ENCODE measurements around the gene MOV10. TPM values are rescaled to one million over a fixed set of nuclear protein-coding genes. Genes with fewer than 3 reads are reported as not detected.

Gene MOV10
- total RNA-seq (62.5 TPM), polyA plus RNA-seq (ENCODE audit: insufficient read depth, low read depth, low replicate concordance) (60.6 TPM)
- long read RNA-seq, donor 1, partial matches to known transcripts, result 65 of 122 reads
- long read RNA-seq, donor 1, other reads (novel, unspliced or antisense), result 55 of 122 reads
- long read RNA-seq, donor 2, partial matches to known transcripts, result 87 of 132 reads
- long read RNA-seq, donor 2, other reads (novel, unspliced or antisense), result 38 of 132 reads
- long read RNA-seq, donor 3, partial matches to known transcripts, result 48 of 209 reads
- long read RNA-seq, donor 3, other reads (novel, unspliced or antisense), result 157 of 209 reads
- long read RNA-seq, donor 4, partial matches to known transcripts, result 96 of 200 reads
- long read RNA-seq, donor 4, other reads (novel, unspliced or antisense), result 94 of 200 reads
- long read RNA-seq, donor 5, partial matches to known transcripts, result 0 of 9 reads
- long read RNA-seq, donor 5, other reads (novel, unspliced or antisense), result 9 of 9 reads
- long read RNA-seq, donor 6, partial matches to known transcripts, result 0 of 1 reads
- long read RNA-seq, donor 6, other reads (novel, unspliced or antisense), result 0 of 1 reads
- long read RNA-seq, donor 7, partial matches to known transcripts, result 16 of 31 reads
- long read RNA-seq, donor 7, other reads (novel, unspliced or antisense), result 8 of 31 reads
- long read RNA-seq, donor 8, partial matches to known transcripts, result 71 of 163 reads
- long read RNA-seq, donor 8, other reads (novel, unspliced or antisense), result 90 of 163 reads
- long read RNA-seq, donor 9, partial matches to known transcripts, result 0 of 2 reads
- long read RNA-seq, donor 9, other reads (novel, unspliced or antisense), result 0 of 2 reads
- long read RNA-seq, donor 10, partial matches to known transcripts, result 121 of 193 reads
- long read RNA-seq, donor 10, other reads (novel, unspliced or antisense), result 69 of 193 reads

- Histone ChIP-seq H3K9ac (ENCODE audit: low read length in 3 of 3) (peak within 1 kb of the TSS; percentile 86 to 88 (median 87)), H3K36me3 (ENCODE audit: control insufficient read depth in 2 of 3, insufficient read depth in 3 of 3, low read length in 3 of 3) (peaks cover 0 to 14% (median 6%) of the 10 kb centered on the region in 3 donors), H3K9me3 (ENCODE audit: control insufficient read depth in 2 of 3, insufficient read depth in 1 of 3, low read length in 3 of 3) (no peaks in the 10 kb centered on the region), H3K27ac (ENCODE audit: low read depth in 2 of 2, low read length in 2 of 2) (peak within 1 kb of the TSS; percentile 91 to 96), H3K27me3 (ENCODE audit: control insufficient read depth, insufficient read depth, low read length) (no peaks in the 10 kb centered on the region), H3K4me3 (ENCODE audit: low read length in 3 of 3) (peak within 1 kb of the TSS; percentile 83 to 98 (median 87)), H3K4me1 (ENCODE audit: control insufficient read depth in 2 of 3, insufficient read depth in 2 of 3, low read depth in 1 of 3, low read length in 3 of 3) (peaks cover 9 to 16% (median 9%) of the 10 kb centered on the region in 3 donors)
- intact Hi-C loops (cut with DNase I), result no loop called here
- peak; percentile 75 to 92 (median 87) for DNase-seq
- TF ChIP-seq, protein P1, sequence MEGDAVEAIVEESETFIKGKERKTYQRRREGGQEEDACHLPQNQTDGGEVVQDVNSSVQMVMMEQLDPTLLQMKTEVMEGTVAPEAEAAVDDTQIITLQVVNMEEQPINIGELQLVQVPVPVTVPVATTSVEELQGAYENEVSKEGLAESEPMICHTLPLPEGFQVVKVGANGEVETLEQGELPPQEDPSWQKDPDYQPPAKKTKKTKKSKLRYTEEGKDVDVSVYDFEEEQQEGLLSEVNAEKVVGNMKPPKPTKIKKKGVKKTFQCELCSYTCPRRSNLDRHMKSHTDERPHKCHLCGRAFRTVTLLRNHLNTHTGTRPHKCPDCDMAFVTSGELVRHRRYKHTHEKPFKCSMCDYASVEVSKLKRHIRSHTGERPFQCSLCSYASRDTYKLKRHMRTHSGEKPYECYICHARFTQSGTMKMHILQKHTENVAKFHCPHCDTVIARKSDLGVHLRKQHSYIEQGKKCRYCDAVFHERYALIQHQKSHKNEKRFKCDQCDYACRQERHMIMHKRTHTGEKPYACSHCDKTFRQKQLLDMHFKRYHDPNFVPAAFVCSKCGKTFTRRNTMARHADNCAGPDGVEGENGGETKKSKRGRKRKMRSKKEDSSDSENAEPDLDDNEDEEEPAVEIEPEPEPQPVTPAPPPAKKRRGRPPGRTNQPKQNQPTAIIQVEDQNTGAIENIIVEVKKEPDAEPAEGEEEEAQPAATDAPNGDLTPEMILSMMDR (IDR thresholded peaks at IDR 0.05; ENCODE audit: borderline replicate concordance, extremely low read depth, insufficient read depth), result no peak
- no peak for FAIRE-seq
Observed at GRCh38 chr1:112674440-112674985, at the start of gene MOV10. Gene MOV10 (plus strand): TSS chr1:112674659. CDS start chr1:112674913, 254 bp downstream.

GRCh38 chr1:112625696-112626095, 48.8 kb upstream of the MOV10 start:
- DNase-seq, result no peak
- Histone ChIP-seq H3K36me3 (ENCODE audit: control insufficient read depth in 2 of 3, insufficient read depth in 3 of 3, low read length in 3 of 3) (no peaks in the 10 kb centered on the region), H3K9ac (ENCODE audit: low read length in 3 of 3) (no peak overlapping the region), H3K9me3 (ENCODE audit: control insufficient read depth in 2 of 3, insufficient read depth in 1 of 3, low read length in 3 of 3) (no peaks in the 10 kb centered on the region), H3K27ac (ENCODE audit: low read depth in 2 of 2, low read length in 2 of 2) (no peak overlapping the region), H3K27me3 (ENCODE audit: control insufficient read depth, insufficient read depth, low read length) (no peaks in the 10 kb centered on the region), H3K4me1 (ENCODE audit: control insufficient read depth in 2 of 3, insufficient read depth in 2 of 3, low read depth in 1 of 3, low read length in 3 of 3) (peaks cover under 1 to 13% (median 3%) of the 10 kb centered on the region in 3 donors), H3K4me3 (ENCODE audit: low read length in 3 of 3) (no peak overlapping the region)
- FAIRE-seq, result no peak
- intact Hi-C loops (cut with DNase I), result no loop called here
- TF ChIP-seq, protein P1 (IDR thresholded peaks at IDR 0.05; ENCODE audit: borderline replicate concordance, extremely low read depth, insufficient read depth), result no peak

GRCh38 chr1:112626193-112626592, 48.3 kb upstream of the MOV10 start:
- Histone ChIP-seq H3K36me3 (ENCODE audit: control insufficient read depth in 2 of 3, insufficient read depth in 3 of 3, low read length in 3 of 3) (no peaks in the 10 kb centered on the region), H3K9ac (ENCODE audit: low read length in 3 of 3) (no peak overlapping the region), H3K4me1 (ENCODE audit: control insufficient read depth in 2 of 3, insufficient read depth in 2 of 3, low read depth in 1 of 3, low read length in 3 of 3) (peaks cover 0 to 8% (median 0%) of the 10 kb centered on the region in 3 donors), H3K27ac (ENCODE audit: low read depth in 2 of 2, low read length in 2 of 2) (no peak overlapping the region), H3K4me3 (ENCODE audit: low read length in 3 of 3) (no peak overlapping the region), H3K9me3 (ENCODE audit: control insufficient read depth in 2 of 3, insufficient read depth in 1 of 3, low read length in 3 of 3) (no peaks in the 10 kb centered on the region), H3K27me3 (ENCODE audit: control insufficient read depth, insufficient read depth, low read length) (no peaks in the 10 kb centered on the region)
- intact Hi-C loops (cut with DNase I), result no loop called here
- DNase-seq (no peak), FAIRE-seq (no peak)
- TF ChIP-seq, protein P1 (IDR thresholded peaks at IDR 0.05; ENCODE audit: borderline replicate concordance, extremely low read depth, insufficient read depth), result no peak

Measured in kidney (tissue), 22 donors.